GM18508 (cell line): Measurements from ENCODE around the gene PSMD3.
"Not testable (repeated sequence)": the region's sequence is repeated elsewhere in the genome, so short reads cannot be mapped to it uniquely, and the experiment has no call there.

Source experiments
- ATAC-seq: cut with Tn5 transposase; IDR thresholded peaks from one replicate; pipeline ENCODE4 v1.9.1; 2021; ENCODE audit warnings: moderate number of reproducible peaks; ENCODE audit not compliant: insufficient read depth, unreplicated experiment

Gene PSMD3

GRCh38 chr17:39995438-39995837 is 14.8 kb downstream of the PSMD3 start:
- ATAC-seq: no peak

- ATAC-seq: no peak
These were observed 15.6 kb downstream of the PSMD3 start for GRCh38 chr17:39996162-39996561.

- no peak for ATAC-seq
These were observed 16.2 kb downstream of the PSMD3 start for GRCh38 chr17:39996800-39997199.

- no peak for ATAC-seq
These were observed 16.9 kb downstream of the PSMD3 start for GRCh38 chr17:39997543-39997942.

GRCh38 chr17:39999067-39999466 is 18.5 kb downstream of the PSMD3 start:
- no peak for ATAC-seq

- ATAC-seq: no peak
These were observed 19.6 kb downstream of the PSMD3 start for GRCh38 chr17:40000161-40000560.

GRCh38 chr17:40001335-40001734 is 20.7 kb downstream of the PSMD3 start:
- ATAC-seq: not testable (repeated sequence)

- ATAC-seq: no peak
These were observed 23.5 kb downstream of the PSMD3 start for GRCh38 chr17:40004072-40004471.

GRCh38 chr17:40004712-40005111 is 24.1 kb downstream of the PSMD3 start:
- ATAC-seq: no peak

GRCh38 chr17:40005520-40005919 is 24.9 kb downstream of the PSMD3 start:
- ATAC-seq: no peak

- ATAC-seq: not testable (repeated sequence)
These were observed 30.4 kb downstream of the PSMD3 start for GRCh38 chr17:40010946-40011500.

- ATAC-seq: not testable (repeated sequence)
These were observed 31.5 kb downstream of the PSMD3 start for GRCh38 chr17:40012017-40012647.

GRCh38 chr17:40014375-40014980 is 33.9 kb downstream of the PSMD3 start:
- no peak for ATAC-seq

GRCh38 chr17:40015005-40015997 is 34.7 kb downstream of the PSMD3 start, which contains the start of gene CSF3:
CSF3 (plus strand) TSS chr17:40015440; CDS start chr17:40015475, 35 bp downstream.
- no peak for ATAC-seq

GRCh38 chr17:40015998-40016985 is 35.7 kb downstream of the PSMD3 start:
- ATAC-seq: no peak

- no peak for ATAC-seq
These were observed 36.9 kb downstream of the PSMD3 start for GRCh38 chr17:40017422-40018080.

GRCh38 chr17:40018211-40019121 is 37.9 kb downstream of the PSMD3 start:
- no peak for ATAC-seq
